Measurements from ENCODE around the gene USP30. TPM values are rescaled to one million over a fixed set of nuclear protein-coding genes. Genes with fewer than 3 reads are reported as not detected.
"Not testable (repeated sequence)": the region's sequence is repeated elsewhere in the genome, so short reads cannot be mapped to it uniquely, and the experiment has no call there.

USP30 gene, protein sequence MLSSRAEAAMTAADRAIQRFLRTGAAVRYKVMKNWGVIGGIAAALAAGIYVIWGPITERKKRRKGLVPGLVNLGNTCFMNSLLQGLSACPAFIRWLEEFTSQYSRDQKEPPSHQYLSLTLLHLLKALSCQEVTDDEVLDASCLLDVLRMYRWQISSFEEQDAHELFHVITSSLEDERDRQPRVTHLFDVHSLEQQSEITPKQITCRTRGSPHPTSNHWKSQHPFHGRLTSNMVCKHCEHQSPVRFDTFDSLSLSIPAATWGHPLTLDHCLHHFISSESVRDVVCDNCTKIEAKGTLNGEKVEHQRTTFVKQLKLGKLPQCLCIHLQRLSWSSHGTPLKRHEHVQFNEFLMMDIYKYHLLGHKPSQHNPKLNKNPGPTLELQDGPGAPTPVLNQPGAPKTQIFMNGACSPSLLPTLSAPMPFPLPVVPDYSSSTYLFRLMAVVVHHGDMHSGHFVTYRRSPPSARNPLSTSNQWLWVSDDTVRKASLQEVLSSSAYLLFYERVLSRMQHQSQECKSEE
- 10 to 100 TPM; 10.2 to 17.5 (median 12.8) TPM for polyA plus RNA-seq

DNA sequence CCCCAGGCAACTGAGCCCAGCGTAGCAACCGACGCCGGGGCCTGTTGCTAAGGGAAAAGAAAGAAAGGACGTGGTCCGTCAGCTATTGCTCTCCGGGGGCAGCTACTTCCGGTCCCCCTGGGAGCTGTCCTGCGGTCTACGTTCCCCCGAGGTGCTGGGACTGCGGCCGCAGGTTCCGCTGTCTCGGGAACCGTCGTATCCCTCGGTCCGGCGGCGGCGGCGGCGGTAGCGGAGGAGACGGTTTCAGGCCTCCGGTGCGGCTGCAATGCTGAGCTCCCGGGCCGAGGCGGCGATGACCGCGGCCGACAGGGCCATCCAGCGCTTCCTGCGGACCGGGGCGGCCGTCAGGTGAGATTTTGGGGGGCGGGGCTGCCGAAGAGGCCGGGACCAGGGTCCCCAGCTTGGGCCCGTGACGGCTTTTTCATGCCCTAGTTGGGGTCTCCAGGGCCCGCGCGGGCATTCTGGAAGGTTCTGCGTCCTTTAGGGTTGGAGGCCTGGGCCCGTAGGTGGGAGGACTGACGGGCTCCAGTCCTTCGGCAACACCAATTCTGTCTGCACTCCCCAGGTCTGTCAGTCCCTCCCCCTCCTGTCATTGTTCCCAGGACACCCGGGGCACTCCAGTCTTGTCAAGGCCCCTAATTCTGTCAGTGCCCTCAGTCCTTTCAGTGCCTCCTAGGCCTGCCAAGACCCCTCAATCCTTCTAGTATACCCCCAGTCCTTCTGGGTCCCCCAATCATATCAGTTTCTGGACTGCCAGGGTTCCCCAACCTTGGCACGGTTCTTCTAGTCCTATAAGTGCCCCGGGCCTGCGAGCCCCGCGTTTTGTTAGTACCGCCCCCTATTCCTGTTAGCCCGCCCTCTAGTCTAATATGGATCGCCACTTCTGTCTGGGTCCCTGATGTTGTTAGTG is at the start of gene USP30:
TSS of gene USP30 (plus strand) at position 163 of the 910 bp plus-strand sequence. CDS start at position 266, 103 bp downstream.
- H3K4me3 Mint-ChIP-seq: peak within 1 kb of the TSS; percentile 90 to 97 (median 94)
- peaks cover 25 to 29% of the 10 kb centered on the region in 2 donors for H3K4me1 Mint-ChIP-seq
- no peaks in the 10 kb centered on the region for H3K9me3 Mint-ChIP-seq
- H3K27ac Mint-ChIP-seq: peak within 1 kb of the TSS; percentile 94 to 100 (median 98)
- H3K36me3 Mint-ChIP-seq: peaks cover 3 to 7% (median 7%) of the 10 kb centered on the region in 3 donors
- peak; percentile 79 to 84 (median 83) for DNase-seq
- peaks cover 2 to 12% (median 7%) of the 10 kb centered on the region in 3 donors for H3K27me3 Mint-ChIP-seq (ENCODE audit: low read depth in 3 of 3)

DNA sequence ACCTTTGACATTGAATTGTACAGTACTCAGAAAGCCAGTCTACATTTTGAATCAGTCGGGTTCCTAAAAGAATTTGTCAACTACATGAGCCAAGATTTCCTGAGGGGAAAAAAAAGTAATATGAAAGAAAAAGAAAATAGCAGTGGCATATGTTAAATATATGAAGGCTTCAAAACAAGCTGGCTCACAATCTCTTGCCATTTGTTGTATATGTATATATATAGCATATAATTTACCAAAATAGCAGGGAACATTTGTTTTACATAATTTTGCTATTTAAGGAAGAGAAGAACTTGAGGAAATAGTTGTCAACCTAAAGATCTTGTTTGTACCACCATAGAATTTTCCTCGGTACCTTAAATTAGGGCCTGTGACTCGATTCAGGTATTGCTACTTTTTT is 48.4 kb upstream of the USP30 start:
- Mint-ChIP-seq H3K4me1 (no peaks in the 10 kb centered on the region), H3K27me3 (ENCODE audit: low read depth in 3 of 3) (peaks cover 1 to 10% (median 3%) of the 10 kb centered on the region in 3 donors), H3K36me3 (no peaks in the 10 kb centered on the region), H3K27ac (no peak overlapping the region), H3K4me3 (no peak overlapping the region), H3K9me3 (no peaks in the 10 kb centered on the region)
- no peak for DNase-seq

DNA sequence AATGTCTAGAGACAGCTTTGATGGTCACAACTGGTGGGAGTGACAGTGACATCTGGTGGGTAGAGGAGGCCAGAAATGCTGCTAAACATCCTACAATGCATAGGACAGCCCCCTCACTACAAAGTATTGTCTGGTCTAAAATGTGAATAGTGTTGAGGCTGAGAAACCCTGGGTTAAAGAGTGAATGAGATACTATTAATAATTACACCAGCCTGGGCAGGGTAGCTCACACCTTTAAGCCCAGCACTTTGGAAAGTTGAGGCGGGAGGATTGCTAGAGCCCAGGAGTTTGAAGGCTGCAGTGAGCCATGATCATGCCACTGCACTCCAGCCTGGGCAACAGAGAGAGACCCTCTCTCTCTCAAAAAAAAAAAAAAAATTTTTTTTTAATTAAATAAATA is 42.6 kb upstream of the USP30 start:
- Mint-ChIP-seq H3K9me3 (no peaks in the 10 kb centered on the region), H3K27me3 (ENCODE audit: low read depth in 3 of 3) (peaks cover 2 to 23% (median 3%) of the 10 kb centered on the region in 3 donors), H3K36me3 (no peaks in the 10 kb centered on the region), H3K4me3 (no peak overlapping the region), H3K4me1 (no peaks in the 10 kb centered on the region), H3K27ac (no peak overlapping the region)
- no peak for DNase-seq

DNA sequence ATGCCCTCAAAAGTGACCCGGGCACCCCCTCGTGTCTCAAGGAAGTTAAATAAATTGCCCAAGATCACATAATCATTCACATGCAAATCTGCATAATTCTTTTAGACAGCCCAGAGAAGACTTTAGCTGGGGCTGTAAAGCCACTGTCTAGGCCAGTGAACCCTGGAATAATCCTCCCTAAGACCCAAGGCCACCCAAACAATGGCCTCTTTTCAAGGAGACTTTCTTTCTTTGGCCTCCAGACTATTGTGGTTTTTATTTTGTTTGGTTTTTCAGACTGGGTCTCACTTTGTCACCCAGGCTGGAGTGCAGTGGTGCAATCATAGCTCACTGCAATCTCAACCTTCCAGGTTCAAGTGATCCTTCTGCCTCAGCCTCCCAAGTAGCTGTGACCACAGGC is 42.1 kb upstream of the USP30 start:
- peaks cover 3 to 21% (median 5%) of the 10 kb centered on the region in 3 donors for H3K27me3 Mint-ChIP-seq (ENCODE audit: low read depth in 3 of 3)

DNA sequence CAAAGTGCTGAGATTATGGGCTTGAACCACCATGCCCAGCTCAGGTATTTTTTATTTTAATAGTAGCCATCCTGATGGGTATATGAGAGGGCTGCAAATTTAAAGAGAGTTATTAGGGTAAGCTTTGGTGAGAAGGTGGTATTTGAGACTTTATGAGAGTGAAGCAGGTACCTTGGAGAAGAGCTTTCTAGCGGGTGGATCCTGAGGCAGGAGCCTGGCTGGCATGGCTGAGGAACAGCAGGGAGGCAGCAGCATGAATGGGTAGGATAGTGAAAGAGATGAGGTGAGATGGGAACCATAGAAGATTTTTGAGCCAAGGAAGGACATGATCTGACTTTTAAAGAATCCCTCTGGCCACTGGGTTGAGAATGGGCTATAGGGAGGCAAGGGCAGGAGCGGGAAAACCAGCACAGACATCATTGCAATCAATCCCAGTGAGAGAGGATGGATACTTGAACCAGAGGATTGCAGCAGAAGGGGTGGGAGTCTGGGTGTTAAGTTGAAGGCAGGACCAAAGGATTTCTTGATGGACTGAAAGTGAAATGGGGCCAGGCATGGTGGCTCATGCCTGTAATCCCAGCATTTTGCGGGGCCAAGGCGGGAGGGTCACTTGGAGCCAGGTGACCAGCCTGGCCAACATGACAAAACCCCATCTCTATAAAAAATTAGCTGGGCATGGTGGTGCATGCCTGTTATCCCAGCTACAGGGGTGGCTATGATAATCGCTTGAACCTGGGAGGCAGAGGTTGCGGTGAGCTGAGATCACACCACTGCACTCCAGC is 37.2 kb upstream of the USP30 start:
- Mint-ChIP-seq H3K27me3 (ENCODE audit: low read depth in 3 of 3) (peaks cover 6 to 25% (median 10%) of the 10 kb centered on the region in 3 donors), H3K4me3 (no peak overlapping the region), H3K36me3 (no peaks in the 10 kb centered on the region), H3K27ac (no peak overlapping the region), H3K9me3 (no peaks in the 10 kb centered on the region), H3K4me1 (no peaks in the 10 kb centered on the region)
- no peak for DNase-seq

More for the DNA sequence above, 42.1 kb upstream of the USP30 start:
- no peak overlapping the region for H3K4me3 Mint-ChIP-seq
- no peaks in the 10 kb centered on the region for H3K9me3 Mint-ChIP-seq
- no peak overlapping the region for H3K27ac Mint-ChIP-seq
- DNase-seq: no peak
- H3K36me3 Mint-ChIP-seq: no peaks in the 10 kb centered on the region
- no peaks in the 10 kb centered on the region for H3K4me1 Mint-ChIP-seq

DNA sequence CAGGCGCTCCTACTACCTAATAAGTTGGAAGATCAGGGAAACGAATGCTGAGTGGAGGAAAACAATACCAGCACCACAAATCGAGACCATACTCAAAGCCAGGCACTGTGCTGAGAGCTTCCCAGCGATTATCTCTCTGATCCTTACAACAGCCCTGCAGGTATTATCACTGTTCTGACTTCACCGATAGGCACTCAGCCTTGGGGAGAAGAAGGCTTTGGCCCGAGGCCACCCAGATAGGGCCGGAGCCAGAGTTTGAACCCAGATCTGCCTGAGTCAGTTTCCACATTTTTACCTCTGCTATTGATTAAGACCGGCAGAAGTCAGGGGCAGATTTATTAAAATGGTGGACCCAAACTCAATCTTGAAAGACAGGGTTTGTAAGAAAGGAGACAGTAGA is 36.4 kb upstream of the USP30 start:
- Mint-ChIP-seq H3K27ac (no peak overlapping the region), H3K9me3 (no peaks in the 10 kb centered on the region), H3K36me3 (no peaks in the 10 kb centered on the region), H3K27me3 (ENCODE audit: low read depth in 3 of 3) (peaks cover 8 to 25% (median 13%) of the 10 kb centered on the region in 3 donors), H3K4me3 (no peak overlapping the region), H3K4me1 (no peaks in the 10 kb centered on the region)
- DNase-seq: no peak

DNA sequence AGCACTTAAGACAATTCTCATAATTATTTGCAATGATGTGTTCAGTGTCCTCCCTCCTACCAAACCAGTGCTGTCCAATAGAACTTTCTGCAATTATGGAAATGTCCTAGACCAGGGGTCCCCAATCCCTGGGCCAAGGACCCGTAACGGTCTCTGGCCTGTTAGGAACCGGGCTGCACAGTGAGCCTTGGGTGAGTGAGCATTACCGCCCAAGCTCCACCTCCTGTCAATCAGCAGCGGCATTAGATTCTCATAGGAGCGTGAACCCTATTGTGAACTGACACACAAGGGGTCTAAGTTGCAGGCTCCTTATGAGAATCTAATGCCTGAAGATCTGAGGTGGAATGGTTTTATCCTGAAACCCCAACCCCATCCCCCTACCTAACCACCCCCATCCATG is 35.4 kb upstream of the USP30 start:
- H3K4me3 Mint-ChIP-seq: no peak overlapping the region
- H3K4me1 Mint-ChIP-seq: no peaks in the 10 kb centered on the region
- no peak overlapping the region for H3K27ac Mint-ChIP-seq
- no peak for DNase-seq
- no peaks in the 10 kb centered on the region for H3K9me3 Mint-ChIP-seq
- peaks cover 8 to 21% (median 13%) of the 10 kb centered on the region in 3 donors for H3K27me3 Mint-ChIP-seq (ENCODE audit: low read depth in 3 of 3)
- no peaks in the 10 kb centered on the region for H3K36me3 Mint-ChIP-seq

DNA sequence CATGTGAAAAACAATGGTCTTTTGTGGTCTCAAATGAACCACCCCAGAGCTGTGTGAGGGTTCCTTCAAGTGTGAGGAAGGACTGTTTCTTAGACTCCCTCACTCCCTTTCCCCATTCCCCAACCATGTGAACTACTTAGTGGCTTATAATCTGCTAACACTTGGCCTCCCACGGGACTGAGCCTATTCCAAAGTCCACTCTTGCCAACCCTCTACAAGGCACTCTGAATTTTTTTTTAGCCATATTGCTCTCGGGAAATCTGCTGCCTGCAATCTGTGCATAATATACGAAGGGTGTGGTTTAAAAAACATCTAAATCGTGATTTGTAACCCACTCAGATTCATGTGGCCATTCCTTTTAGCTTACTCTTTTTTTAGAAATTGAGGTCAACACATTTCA is 34.1 kb upstream of the USP30 start:
- no peaks in the 10 kb centered on the region for H3K4me1 Mint-ChIP-seq
- H3K9me3 Mint-ChIP-seq: no peaks in the 10 kb centered on the region
- DNase-seq: no peak
- H3K4me3 Mint-ChIP-seq: no peak overlapping the region
- no peaks in the 10 kb centered on the region for H3K36me3 Mint-ChIP-seq
- no peak overlapping the region for H3K27ac Mint-ChIP-seq
- peaks cover 10 to 17% (median 13%) of the 10 kb centered on the region in 3 donors for H3K27me3 Mint-ChIP-seq (ENCODE audit: low read depth in 3 of 3)

DNA sequence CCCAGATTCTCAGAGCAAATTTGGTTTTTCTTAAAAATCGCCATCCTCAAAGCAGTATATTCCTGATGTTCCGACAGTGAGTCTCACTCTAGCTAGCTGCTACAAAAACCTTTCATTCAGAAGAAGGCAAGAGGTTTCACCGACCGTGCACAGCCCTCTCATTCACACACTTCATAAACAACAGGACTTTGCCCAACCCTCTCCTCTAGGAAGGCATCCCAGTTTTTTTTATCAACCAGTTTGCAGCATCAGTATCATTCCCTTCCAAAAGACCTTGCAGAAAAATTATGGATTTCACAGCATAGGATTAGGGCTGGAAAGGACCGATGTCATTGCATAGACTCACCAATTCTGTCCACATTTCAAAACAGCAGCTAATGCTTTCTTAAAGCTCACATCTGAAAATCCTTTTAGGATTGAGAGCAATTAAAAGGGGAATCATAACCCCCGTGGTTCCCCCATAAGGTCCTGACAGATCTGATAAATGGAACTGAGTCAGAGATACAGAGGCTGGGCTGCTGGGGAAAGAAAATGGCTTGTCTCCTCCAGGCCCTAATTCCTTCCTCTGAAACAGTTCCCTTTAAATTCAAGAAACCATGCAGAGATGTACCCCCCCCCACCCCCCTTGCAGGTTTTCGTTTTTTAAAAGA is 32.1 kb upstream of the USP30 start:
- no peak overlapping the region for H3K4me3 Mint-ChIP-seq
- no peak overlapping the region for H3K27ac Mint-ChIP-seq
- H3K9me3 Mint-ChIP-seq: no peaks in the 10 kb centered on the region
- DNase-seq: no peak
- H3K36me3 Mint-ChIP-seq: no peaks in the 10 kb centered on the region
- no peaks in the 10 kb centered on the region for H3K4me1 Mint-ChIP-seq
- peaks cover 9 to 14% (median 10%) of the 10 kb centered on the region in 3 donors for H3K27me3 Mint-ChIP-seq (ENCODE audit: low read depth in 3 of 3)

DNA sequence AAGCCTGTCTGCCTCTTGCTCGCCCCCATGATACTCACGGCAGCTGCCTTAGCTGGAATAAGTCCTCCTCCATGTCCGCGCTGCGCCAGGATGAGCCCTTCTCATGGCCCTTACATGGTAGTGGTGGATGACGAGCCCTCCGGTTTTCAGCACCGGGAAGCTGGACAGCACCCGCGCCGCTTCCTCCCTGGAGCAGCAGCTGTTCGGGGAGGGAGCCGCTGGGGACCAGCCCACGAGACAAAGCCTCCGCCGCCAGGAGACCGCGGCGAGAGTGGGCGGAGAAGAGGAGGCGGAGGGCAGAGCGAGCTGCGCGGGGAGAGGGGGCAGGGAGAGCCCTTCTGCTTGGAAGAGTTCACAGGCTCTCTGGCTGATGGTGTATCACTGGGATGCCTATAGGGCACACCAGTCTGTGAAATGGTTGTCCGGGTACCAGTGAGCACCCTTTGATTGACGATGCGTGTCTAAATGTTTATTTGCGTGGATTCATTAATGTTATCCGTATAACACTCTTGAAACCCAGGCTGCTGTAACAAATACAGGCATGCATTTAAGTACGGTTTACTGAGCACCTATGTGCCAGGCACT is 31.5 kb upstream of the USP30 start, which contains the start of gene SVOP:
TSS of gene SVOP (minus strand) at position 273 of the 585 bp plus-strand sequence. CDS start at position 73, 200 bp downstream.
- DNase-seq: peak; percentile 2 to 3 (median 2)
- H3K27ac Mint-ChIP-seq: no peak within 1 kb of the TSS

DNA sequence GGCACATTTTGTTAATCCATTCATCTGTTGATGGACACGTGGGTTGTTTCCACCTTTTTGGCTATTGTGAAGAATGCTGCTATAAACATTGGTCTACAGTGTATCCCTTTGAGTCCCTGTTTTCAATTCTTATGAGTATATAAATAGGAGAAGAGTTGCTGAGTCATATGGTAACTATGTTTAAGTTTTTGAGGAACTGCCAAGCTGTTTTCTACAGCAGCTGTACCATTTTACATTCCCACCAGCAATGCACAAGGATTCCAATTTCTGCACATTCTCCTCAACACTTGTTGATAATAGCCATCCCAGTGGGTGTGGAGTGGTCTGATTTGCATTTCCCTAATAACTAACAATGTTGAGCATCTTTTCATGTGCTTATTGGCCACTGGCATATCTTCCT is 24.6 kb upstream of the USP30 start:
- Mint-ChIP-seq H3K9me3 (peaks cover 0 to 1% (median 0%) of the 10 kb centered on the region in 6 donors), H3K4me1 (no peaks in the 10 kb centered on the region), H3K27ac (no peak overlapping the region), H3K27me3 (ENCODE audit: low read depth in 3 of 3) (peaks cover 2 to 10% (median 4%) of the 10 kb centered on the region in 3 donors), H3K4me3 (no peak overlapping the region), H3K36me3 (no peaks in the 10 kb centered on the region)
- DNase-seq: no peak

More for the DNA sequence above, 31.5 kb upstream of the USP30 start, which contains the start of gene SVOP:
- Mint-ChIP-seq H3K36me3 (no peaks in the 10 kb centered on the region), H3K27me3 (ENCODE audit: low read depth in 3 of 3) (peaks cover 9 to 14% (median 10%) of the 10 kb centered on the region in 3 donors), H3K9me3 (no peaks in the 10 kb centered on the region), H3K4me3 (no peak within 1 kb of the TSS), H3K4me1 (no peaks in the 10 kb centered on the region)

DNA sequence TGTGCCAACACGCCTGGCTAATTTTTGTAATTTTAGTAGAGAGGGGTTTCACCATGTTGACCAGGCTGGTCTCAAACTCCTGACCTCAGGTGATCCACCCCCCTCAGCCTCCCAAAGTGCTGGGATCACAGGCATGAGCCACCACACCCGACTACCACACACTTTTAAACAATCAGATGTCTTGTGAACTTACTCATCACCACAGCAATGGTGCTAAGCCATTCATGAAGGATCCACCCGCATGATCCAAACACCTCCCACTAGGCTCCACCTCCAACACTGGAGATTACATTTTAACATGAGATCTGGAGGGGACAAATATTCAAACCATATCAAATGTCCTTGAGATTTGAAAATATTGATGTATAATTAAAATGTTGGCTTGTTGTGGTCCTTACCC is 23.8 kb upstream of the USP30 start:
- H3K9me3 Mint-ChIP-seq, H3K36me3 Mint-ChIP-seq, DNase-seq, H3K4me1 Mint-ChIP-seq, H3K4me3 Mint-ChIP-seq: not testable (repeated sequence)
- Mint-ChIP-seq H3K27ac (peak overlapping the region in 1 of 6 donors; percentile 20), H3K27me3 (ENCODE audit: low read depth in 3 of 3) (peaks cover 2 to 11% (median 4%) of the 10 kb centered on the region in 3 donors)
